Stimulated activated CD8-positive, alpha-beta memory T cell treated with anti-CD3 and anti-CD28 coated beads, Interleukin-7, amount 100 ng/mL, for 24 hours (primary cell): ENCODE data around the gene WASHC1.
"Not testable (repeated sequence)": the region's sequence is repeated elsewhere in the genome, so short reads cannot be mapped to it uniquely, and the experiment has no call there.

Source experiments
- DNase-seq: peaks from one replicate; pipeline ENCODE4 v3.0.0-alpha.2; 2020; ENCODE audit warnings: low read depth

WASHC1 gene

DNA sequence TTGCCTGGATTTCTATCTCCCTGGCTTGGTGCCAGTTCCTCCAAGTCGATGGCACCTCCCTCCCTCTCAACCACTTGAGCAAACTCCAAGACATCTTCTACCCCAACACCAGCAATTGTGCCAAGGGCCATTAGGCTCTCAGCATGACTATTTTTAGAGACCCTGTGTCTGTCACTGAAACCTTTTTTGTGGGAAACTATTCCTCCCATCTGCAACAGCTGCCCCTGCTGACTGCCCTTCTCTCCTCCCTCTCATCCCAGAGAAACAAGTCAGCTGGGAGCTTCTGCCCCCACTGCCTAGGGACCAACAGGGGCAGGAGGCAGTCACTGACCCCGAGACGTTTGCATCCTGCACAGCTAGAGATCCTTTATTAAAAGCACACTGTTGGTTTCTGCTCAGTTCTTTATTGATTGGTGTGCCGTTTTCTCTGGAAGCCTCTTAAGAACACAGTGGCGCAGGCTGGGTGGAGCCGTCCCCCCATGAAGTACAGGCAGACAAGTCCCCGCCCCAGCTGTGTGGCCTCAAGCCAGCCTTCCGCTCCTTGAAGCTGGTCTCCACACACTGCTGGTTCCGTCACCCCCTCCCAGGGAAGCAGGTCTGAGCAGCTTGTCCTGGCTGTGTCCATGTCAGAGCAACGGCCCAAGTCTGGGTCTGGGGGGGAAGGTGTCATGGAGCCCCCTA is 15.0 kb downstream of the WASHC1 start:
- DNase-seq = not testable (repeated sequence)

DNA sequence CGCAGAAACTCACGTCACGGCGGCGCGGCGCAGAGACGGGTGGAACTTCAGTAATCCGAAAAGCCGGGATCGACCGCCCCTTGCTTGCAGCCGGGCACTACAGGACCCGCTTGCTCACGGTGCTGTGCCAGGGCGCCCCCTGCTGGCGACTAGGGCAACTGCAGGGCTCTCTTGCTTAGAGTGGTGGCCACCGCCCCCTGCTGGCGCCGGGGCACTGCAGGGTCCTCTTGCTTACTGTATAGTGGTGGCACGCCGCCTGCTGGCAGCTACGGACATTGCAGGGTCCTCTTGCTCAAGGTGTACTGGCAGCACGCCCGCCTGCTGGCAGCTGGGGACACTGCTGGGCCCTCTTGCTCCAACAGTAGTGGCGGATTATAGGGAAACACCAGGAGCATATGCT is 18.1 kb downstream of the WASHC1 start:
- DNase-seq = peak; percentile 44

DNA sequence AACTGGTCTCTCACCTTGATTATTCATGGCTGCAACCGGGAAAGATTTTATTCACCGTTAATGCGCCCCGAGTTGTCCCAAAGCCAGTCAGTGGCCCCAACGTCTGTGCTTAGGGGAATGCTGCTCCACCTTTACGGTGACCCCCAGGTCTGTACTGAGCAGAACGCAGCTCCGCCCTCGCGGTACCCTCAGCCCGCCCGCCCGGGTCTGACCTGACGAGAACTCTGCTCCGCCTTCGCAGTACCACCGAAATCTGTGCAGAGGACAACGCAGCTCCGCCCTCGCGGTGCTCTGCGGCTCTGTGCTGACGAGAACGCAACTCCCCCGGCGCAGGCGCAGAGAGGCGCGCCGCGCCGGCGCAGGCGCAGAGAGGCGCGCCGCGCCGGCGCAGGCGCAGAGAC is 18.6 kb downstream of the WASHC1 start:
- DNase-seq = not testable (repeated sequence)

DNA sequence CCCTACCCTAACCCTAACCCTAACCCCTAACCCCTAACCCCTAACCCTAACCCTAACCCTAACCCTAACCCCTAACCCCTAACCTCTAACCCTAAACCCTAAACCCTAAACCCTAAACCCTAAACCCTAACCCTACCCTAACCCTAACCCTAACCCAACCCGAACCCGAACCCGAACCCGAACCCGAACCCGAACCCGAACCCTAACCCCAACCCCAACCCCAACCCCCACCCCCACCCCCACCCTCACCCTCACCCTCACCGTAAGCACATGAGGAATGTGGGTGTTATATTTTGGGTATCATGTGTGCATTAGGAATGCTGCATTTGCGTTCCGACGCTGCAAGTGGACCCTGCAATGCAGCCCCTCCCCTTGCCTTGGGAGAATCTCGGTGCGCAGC is 19.0 kb downstream of the WASHC1 start:
- not testable (repeated sequence) for DNase-seq
